Erythroblast (primary cell): ENCODE results near the gene PLA2R1.
"Not testable (repeated sequence)": the region's sequence is repeated elsewhere in the genome, so short reads cannot be mapped to it uniquely, and the experiment has no call there.

Experiments used
- GATA1 ChIP-seq: IDR thresholded peaks from 2 replicates; pipeline ENCODE4 v1.6.1; 2011; ENCODE audit warnings: low read depth, mild to moderate bottlenecking, control low read depth, low read length, moderate library complexity
- POLR2A ChIP-seq: IDR thresholded peaks from 2 replicates; pipeline ENCODE4 v1.6.1; 2011; ENCODE audit warnings: mild to moderate bottlenecking, low read length

- not testable (repeated sequence) for TF ChIP-seq POLR2A, GATA1
These were observed 99.9 kb downstream of the PLA2R1 start for GRCh38 chr2:159962513-159962912.
